SK-N-DZ (cell line): ENCODE measurements around the gene CDSN.
A peak's percentile ranks its signal among the peaks of the same experiment; 100 is the strongest.

Experiments used
- DNase-seq: peaks from one replicate; pipeline ENCODE4 v3.0.0-alpha.2; 2015; ENCODE audit warnings: low spot score

Gene CDSN

DNA sequence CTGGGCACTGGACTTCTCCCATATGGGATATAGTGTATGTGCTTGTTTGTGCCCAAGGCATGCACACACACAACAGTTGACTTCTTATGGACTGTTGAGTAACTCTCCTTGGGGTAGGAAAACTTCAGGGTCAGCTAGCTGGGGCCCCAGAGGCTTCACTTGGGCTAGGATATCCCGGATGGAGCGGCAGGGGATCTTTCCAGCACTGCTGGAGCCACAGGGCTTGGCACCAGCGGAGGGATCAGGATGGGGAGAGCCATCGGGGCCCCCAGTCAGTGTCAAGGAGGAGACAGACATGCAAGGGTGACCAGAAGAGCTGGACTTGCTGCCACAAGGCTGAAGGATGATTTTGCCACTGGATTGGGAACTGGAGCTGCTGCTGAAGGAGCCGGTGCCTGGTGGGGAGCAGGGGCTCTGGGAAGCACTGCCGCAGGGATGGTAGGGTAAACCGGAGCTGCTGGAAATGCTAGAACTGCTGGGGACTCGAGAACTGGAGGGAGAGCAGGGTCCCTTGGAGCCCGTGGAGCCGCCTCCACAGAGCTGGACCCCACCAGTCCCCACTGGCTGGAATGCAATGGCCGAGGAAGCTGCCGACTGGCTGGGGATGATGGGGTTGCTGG is 4.2 kb downstream of the CDSN start:
- no peak for DNase-seq

DNA sequence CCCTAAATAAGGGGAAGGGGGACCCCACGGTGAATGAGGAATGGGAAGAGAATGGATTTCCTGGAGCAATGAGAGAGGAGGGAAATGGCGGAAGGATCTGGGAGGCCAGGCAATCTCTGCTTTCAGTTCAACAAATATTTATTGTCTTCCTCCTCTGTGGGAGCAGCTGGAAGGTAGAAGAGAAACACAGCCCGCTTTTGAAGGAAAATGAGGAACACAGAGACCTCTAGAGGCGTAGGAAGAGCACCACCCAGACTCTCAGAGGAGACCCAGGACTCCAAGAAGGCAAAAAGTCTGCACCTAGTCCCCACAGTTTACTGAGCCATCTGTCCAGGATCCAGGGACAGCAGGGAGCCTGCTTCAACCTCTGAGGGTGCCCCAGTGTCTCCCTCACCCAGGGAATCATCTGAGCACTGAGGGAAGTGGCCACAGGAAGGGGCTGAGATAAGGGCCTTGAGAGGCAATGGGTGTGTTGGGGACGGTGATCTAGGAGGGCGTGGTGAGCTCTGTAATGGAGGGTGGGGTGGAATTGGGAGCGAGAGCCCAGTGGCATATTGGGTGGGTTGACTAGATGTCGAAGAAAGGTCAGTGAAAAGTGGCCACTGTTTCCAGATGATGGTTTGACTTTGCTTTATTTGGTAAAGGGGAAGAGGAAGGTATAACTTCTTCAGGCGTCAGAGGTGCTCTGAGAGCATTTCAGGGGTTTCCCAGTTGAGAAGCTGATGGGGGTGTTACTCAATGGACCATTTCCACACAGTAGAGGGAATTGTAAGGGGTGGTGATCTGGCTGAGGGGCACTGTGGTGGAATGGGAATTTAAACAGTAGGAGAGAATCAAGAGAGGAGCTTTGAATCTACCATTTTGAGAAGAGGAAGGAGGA is 5.0 kb downstream of the CDSN start:
- no peak for DNase-seq

- DNase-seq, result no peak
Observed at GRCh38 chr6:31114541-31114878, 5.7 kb downstream of the CDSN start, which contains the start of gene PSORS1C1. PSORS1C1 (plus strand) TSS chr6:31114800; CDS start chr6:31129633, 14,833 bp downstream.

GRCh38 chr6:31113861-31114540 is 6.2 kb downstream of the CDSN start:
- no peak for DNase-seq

GRCh38 chr6:31112478-31112877 is 7.8 kb downstream of the CDSN start, which contains the start of gene C6orf15:
C6orf15 (minus strand) TSS chr6:31112575; CDS start chr6:31112555, 20 bp downstream.
- DNase-seq, result no peak

DNA sequence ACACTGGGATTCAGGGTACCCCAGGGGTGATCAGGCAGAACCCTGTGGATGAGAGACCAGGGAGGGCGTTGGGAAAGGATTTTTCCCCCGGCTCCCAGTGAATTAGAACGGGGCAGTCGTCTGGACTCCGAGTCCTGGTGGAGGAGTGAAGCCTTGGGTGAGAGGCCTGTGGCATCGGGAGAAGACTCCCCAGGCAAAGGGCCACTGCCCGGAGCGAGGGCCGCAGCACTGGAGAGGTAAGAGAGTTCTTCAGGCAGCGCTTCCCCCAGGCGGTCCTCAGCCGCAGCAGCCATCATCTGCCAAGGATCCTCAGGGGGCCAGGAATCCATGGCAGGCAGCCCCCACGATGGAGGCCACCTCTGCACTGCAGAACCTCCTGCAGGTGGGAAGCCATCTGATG is 8.5 kb downstream of the CDSN start:
- DNase-seq, result no peak

DNA sequence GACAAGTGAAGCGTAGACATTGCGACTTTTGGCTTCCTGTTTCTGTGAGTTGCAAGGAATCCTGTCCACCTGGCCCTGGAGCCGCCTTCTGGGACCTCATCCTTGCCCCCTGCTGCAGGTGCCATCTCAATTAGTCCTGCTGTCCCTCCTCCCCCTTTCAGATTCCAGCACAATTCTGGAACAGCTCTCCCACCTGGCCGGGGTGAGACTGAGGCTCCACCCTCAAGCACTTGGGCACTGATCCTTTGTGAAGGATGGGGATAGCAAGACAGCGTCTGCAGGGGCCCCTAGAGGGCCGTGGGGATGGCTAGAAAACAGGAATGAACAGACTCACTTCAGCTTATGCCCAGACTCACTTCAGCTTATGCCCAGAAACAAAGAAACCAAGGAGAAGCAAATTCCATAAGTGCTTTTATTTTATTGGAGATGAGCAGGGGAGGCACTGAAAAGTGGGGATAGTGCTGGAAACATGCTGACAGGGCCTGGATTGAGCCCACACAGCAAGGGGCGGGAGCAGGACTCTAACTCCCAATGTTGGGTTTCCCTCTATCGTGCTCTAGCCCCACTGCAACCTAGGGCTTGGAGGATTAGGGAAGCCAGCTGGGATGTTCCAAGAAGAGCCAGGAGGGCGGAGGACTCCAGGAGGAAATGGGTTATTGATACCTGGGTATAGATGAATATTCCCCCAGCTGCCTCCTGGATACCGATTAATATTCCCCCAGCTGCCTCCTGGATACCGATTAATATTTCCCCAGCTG is 9.2 kb downstream of the CDSN start:
- DNase-seq, result no peak

DNA sequence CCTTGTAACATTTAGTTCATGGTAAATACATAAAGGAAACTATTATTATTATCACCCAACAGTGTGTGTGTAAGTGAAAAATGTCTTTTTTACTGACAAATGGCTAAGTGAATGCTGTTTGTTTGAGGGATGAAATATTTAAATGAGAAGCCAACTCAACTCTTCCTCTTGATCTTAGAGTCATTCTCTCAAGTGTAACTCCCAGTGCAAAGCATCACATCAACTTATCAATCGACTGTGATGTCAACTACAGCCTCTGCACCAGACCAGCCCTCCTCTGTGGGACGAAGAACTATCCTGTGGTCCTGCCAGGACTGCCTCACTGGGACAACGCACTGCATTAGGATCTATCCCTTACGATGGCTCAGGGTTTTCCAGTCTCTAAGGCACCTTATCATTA is 13.2 kb downstream of the CDSN start:
- DNase-seq, result no peak

GRCh38 chr6:31103136-31103535 is 17.1 kb downstream of the CDSN start:
- DNase-seq, result no peak

- DNase-seq, result no peak
Observed at GRCh38 chr6:31098449-31098938, 21.8 kb downstream of the CDSN start.

- DNase-seq, result no peak
Observed at GRCh38 chr6:31096656-31097055, 23.6 kb downstream of the CDSN start.

DNA sequence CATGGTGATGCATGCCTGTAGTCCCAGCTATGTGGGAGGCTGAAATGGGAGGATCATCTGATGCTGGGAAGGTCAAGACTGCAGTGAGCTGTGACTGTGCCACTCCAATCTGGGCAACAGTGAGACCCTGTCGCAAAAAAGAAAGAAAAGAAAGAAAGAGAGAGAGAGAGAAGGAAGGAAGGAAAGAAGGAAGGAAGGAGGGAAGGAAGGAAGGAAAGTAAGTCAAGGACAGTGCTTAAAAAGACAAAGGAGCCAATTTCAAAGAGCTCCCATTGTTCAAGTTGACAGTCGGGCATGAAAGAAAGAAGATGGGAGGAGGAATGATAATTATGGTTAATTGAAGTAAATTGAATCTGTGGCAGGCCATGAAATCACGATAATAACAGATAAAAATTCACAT is 24.0 kb downstream of the CDSN start:
- DNase-seq, result no peak

- no peak for DNase-seq
Observed at GRCh38 chr6:31094389-31094881, 25.8 kb downstream of the CDSN start.

GRCh38 chr6:31092769-31093505 is 27.3 kb downstream of the CDSN start:
- no peak for DNase-seq

GRCh38 chr6:31092238-31092637 is 28.0 kb downstream of the CDSN start:
- DNase-seq, result no peak

- no peak for DNase-seq
Observed at GRCh38 chr6:31091680-31092079, 28.6 kb downstream of the CDSN start.

- no peak for DNase-seq
Observed at GRCh38 chr6:31090973-31091364, 29.3 kb downstream of the CDSN start.

DNA sequence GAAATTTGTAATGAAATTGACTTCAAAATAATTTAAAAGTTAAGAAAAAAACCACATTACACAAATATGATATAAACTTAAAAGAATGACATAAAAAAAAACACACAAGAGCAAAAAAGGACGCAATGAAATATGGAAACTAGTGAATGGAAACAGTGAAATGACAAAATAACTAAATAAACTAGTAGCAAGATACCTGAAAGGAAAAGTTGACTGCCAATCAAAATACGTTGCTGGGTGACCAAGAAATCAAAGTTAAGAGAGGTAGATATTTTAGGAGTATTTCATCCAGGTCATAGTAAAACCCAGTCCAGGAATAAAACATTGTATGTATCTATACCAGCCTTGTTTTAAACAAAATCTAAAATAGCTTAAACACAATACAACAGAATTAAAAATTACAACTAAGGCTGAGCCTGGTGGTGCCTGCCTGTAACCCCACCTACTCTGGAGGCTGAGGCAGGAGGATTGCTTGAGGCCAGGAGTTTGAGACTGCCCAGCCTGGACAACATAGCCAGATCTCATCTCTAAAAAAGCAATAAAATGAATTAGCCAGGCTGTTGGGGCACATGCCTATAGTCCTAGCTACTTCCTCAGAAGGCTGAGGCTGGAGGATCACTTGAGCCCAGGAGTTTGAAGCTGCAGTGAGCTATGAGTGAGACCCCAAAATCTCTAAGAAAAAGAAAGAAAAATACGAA is 29.8 kb downstream of the CDSN start:
- no peak for DNase-seq

DNA sequence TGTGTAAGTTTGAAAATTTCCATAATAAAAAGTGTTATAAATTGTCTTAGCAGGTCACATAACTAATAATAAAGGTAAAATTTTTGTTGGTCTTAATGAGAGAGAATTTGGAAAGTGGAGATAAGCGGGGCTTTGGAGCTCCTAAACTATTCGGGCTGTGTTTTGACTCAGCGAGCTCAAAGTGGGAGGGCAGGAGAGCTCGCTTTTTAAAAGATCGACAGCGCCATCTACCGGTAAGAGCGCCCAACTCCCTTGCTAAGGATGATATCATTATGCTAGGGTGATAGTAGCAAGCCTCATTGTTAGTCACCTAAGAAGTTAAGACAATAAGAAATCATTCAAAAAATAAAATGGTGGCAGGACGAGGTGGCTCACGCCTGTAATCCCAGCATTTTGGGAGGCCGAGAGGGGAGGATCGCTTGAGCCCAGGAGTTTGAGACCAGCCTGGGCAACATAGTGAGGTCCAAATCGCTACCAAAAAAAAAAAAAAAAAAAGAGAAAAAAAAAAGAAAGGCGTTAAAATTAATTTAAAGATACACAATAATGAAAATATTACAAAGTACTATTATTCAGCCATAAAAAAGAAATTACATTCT is 32.7 kb downstream of the CDSN start:
- peak; percentile 71 for DNase-seq
